HG03159 (cell line): ENCODE data around the gene ABR.
"Not testable (repeated sequence)": the region's sequence is repeated elsewhere in the genome, so short reads cannot be mapped to it uniquely, and the experiment has no call there.

ENCODE experiments used
- ATAC-seq: cut with Tn5 transposase; IDR thresholded peaks from one replicate; pipeline ENCODE4 v1.9.1; 2021; ENCODE audit warnings: mild to moderate bottlenecking, moderate library complexity; ENCODE audit not compliant: unreplicated experiment

Gene ABR

DNA sequence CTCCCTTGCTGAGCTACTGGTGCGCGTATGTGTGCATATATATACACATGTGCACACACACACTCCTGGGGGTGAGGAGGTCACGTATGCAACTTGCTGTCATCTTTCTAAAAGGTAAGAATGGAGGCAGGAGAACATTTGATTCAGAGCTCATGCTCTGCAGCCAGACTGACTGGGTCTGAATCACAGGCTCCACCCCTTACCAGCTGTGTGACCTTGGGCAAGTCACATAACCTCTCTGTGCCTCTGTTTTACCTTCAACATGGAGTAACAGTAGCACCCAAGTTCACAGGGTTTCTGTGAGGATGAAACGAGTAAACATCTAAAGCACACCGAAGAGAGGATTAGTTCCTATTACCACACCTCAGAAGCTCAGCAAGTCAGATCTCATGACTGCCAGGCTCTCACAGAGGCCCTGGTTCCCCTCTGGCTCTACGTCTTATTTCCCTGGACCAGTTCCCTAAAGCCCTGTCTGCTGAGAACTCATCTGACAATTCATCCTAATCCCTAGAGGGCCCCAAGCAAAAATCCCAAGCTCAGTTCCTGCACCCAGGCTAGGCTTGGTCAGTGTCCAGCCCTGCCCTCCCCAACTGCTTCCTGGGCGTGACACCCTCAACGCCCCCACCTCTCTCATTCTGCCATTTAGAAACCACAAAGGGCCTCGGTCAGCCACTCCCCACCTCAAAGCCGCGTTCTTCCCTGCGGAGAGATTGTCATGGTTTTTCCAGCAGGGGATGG is 28.7 kb downstream of the ABR start:
- ATAC-seq: no peak

DNA sequence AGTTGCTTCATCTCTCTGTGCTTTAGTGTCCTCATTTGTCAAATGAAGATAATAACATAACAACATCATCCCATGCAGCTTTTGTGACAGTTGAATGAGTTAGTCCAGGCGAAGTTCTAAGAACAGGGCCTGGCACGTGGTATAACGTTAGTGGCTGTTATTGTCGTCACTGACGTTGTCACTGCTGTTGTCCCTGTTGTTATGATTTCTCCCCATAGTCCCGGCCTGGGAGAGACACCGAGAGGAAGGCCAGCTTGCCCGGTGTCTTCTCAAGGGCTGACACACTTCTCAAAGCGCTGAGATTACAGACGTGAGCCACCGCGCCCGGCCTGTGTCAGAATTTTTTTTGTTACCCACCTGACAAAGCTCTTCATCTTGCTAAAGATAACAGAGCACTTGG is 29.9 kb downstream of the ABR start:
- ATAC-seq: no peak

DNA sequence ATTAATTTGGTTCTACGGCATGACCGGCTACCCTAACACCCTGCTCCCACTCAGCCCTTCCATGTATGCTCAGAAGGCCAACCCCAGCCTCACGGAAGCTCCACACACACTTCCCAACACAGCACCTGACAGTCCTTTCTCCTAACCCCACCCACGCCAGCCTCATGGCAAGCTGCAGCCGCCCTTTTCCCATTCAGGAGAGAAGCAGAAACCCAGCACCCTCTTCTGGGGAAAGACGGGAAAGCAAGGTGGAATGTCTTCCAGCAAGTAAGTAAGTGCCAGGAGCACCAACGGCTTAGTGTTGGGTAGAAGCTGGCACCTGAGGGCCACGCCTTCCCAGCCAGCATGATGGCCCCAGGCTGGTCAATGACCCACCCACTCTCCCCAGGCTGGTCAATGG is 32.1 kb downstream of the ABR start:
- no peak for ATAC-seq

DNA sequence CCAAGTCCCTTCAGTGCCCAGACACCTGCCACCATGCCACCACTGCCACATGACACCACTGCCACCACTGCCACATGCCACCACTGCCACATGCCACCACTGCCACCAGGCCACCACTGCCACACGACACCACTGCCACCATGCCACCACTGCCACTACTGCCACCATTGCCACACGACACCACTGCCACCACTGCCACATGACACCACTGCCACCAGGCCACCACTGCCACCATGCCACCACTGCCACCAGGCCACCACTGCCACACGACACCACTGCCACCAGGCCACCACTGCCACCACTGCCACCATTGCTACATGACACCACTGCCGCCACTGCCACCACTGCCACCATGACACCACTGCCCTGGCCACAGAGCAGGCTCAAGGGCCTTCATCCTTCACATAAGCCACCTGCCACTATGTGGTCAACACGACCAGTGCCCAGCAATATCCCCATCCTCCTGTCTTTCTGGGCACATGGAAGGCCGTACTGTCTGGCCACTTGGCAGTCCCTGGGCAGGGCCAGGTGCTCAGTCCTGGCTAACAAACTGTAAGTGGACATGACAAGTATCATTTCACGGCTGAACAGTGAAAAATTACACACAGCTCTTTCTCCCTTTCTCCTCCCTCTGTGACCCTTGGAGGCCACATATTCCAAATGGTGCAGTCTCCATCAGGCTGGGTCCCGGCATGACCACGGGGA is 33.1 kb downstream of the ABR start:
- ATAC-seq: no peak

DNA sequence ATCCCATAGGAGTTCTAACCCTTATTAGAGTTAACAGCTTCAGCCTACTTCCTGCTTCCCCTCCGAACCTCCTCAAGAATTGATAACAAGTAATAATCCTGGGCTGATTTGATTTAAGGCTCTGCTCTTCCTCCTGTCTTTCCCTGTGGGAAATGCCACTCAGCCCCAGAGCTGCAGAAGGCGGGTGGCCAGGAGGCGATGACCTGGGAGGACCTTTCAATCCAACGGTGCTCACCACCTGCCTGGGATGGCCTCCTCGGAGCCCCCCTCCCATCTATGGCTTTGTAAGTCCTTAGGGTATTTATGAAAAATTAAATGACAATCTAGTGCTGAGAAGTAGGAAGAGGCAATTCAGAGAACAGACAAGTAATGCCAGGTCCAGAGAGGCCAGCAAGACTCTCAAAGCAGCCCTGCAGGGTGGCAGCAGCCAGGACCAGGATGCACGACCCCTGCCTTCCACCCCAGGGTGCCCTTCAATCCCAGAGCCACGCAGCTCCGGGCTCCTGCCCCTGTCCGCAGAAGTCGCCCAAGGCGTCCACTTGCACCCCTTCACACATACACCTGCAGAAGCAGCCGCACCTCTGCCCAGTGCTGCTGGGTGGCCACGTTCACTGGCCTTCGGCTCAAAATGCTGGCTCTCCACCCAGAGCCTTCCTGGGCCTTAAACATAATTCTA is 34.3 kb downstream of the ABR start:
- ATAC-seq: no peak

DNA sequence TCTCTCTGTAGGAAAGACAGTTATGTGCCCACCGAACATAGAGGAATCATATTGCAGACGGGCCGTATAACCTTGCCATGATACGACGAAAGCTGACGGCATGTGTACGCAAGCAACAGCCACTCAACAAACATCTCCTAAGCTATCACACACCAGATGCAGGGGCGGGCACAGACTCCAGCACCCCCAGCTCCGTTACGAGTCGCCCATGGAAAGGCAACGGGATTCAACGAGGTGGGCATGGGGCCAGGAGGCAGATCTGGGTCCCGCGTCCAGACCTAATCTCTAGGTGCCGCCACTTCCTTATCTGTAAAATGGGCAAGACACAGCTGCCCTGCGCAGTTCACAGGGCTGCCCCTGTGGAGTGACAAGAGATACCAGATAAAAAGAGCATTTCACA is 35.6 kb downstream of the ABR start:
- ATAC-seq: no peak

DNA sequence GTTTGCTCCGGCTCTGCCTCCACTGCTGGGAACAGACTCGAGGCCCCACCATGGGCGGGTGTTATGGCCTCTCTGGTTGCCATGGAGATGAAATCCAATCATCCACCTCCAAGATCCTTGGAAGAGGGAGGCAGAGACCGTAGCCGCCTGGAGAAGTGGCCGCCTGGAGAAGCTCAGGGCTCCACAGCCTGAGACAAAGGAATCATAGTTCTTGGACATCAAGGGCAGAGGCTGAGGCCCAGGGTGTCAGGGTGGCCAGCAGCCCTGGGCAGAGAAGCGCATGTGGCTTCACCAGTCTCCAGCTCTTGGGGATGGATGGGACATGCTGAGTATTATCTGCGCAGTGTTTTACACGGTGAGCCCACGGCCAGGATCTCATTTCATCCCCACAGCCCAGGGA is 36.2 kb downstream of the ABR start:
- ATAC-seq: no peak

DNA sequence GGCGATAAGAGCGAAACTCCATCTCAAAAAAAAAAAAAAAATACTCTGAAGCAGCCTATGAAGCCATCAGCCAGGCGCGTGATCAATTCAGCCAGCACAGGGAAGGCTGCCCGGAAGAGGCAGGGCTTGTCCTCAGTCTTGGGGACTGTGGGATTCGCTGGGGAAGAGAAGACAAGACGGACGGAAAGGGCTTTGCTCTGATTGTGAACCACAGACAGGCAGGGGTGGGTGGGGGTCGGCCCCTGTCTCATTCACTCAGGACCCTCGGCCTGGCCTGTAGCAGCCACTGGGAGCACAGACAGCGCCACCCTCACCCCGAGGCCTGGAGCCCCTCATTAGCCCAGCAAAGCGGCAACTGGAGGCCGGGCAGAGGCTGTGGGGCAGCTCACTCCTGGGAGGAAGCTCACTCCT is 37.2 kb downstream of the ABR start:
- ATAC-seq: no peak

DNA sequence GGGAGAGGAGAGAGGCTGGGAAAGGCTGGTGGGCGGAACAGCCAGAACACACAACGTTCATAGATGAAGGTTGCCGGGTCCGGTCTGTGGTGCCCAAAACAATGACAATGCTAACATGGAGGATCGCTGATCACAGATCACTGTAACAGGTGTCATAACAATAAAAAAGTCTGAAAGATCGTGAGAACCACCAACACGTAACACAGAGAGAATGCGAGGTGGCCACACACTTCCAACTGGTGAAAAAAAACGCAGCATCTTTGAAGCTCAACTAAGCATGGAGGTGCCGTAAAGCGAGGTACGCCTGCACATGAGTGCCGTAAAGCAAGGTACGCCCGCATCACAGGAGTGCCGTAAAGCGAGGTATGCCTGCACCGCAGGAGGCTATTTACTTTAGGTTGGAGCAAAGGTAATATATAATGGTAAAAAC is 42.3 kb downstream of the ABR start:
- no peak for ATAC-seq

DNA sequence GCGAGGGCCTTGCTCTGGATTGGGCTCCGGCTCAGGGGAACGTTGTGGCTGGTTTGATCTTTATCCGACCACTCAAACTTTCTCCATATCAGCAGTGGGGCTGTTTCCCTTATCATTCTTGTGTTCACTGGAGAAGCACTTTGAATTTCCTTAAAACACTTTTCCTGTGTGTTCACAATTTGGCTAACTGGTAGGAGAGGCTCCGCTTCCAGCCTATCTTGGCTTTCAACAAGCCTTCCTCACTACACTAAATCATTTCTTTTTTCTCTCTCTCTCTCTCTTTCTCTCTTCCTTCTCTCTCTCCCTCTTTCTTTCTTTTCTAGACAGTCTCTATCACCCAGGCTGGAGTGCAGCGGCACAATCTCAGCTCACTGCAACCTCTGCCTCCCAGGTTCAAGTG is 43.0 kb downstream of the ABR start:
- no peak for ATAC-seq

DNA sequence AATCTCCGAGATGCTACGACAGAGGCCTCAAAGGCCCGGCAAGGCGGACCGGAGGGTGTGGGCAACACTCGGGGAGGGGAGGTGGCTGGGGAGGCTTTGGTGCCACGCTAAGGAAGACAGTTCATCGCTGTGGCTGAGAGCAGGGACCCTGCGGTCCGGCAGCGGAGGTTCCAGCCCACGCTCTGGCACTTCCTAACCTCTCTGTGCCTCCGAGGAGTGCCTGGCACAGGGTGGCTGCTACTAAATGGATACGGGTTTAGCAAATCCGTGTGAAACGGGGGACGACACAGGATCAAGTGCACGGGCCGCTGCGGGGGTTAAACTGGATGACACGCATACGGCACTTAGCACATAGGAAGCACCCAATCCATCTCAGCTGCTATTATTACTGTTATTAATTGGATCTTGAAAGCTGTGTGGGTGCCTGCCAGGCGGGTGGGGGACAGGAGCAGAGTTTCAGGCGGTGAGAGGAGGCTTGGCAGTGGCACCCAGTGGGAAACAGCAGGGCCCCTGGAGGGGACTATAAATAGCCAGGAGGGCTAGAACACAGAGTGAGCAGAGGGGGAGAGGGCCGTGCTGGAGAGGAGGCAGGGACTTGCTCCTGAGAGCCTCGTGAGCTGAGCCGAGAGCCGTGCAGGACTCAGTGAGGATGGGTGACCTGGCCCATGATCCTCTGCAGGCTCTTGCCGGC is 45.0 kb downstream of the ABR start:
- ATAC-seq: no peak

DNA sequence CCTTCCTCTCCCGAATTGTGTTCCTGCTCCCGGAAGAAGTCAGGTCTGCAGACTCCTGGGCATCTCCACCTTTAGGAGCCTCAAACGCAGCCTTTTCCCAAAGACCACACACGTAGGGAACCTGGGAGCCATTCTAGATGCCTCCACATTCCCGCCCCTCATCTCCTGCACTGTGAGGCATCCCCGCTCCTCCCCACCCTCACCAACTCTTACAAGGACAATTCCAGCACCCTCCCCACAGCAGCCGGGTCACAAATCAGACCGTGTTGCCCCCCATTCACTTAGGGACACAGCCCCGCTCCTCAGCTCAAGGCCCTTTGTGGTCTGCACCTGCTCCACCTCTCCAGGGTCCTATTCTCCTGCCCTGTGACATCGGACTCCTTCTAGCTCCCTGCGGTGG is 49.6 kb downstream of the ABR start:
- ATAC-seq: no peak

DNA sequence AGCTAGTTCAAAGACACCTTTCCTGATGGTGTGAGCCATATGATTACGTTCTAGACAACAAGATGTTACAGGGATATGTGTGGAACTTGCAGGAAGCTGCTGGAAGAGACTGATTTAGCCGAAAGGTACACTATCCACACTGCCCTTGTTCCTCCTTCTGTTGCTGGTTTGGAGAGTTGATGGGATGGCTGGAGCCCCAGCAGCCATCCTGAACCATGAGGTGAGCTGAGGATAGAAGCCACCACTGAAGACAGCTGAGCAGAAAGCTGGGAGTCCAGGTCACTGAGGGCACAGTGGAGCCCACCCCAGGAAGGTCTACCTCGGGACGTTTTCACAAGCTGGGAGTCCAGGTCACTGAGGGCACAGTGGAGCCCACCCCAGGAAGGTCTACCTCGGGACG is 51.3 kb downstream of the ABR start:
- not testable (repeated sequence) for ATAC-seq

DNA sequence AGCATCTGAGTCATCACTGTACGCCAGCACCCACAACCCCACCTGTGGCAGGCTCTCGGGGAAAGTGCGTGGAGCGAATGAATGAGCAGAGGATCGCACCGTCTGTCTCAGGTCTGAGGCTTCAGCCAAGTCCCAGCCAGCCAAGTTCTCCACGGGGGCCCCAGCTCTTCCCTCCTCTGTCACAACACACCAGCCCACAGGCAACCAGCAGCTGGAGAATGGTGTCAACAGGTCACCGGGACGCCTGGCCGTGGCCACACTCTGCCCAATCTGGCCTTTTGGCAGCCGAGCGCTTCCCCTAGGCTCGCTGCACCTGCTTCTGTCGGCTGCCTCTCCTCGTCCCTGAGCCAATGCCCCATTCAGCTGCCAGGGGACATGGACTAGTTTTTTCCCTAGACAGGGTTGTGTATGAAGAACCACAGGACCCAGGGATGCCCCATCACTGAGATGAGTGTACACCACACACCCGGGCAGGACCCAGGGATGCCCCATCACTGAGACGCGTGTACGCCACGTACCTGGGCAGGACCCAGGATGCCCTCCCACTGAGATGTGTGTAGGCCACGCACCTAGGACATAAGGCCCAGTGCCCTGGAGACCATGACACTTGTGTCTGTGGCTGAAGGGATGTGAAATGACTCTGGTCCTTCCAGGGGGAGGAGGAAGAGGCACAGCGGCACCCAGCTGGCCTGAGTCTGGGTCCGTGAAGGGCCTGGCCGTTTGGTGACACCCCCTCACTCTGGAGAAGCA is 52.8 kb downstream of the ABR start:
- no peak for ATAC-seq

DNA sequence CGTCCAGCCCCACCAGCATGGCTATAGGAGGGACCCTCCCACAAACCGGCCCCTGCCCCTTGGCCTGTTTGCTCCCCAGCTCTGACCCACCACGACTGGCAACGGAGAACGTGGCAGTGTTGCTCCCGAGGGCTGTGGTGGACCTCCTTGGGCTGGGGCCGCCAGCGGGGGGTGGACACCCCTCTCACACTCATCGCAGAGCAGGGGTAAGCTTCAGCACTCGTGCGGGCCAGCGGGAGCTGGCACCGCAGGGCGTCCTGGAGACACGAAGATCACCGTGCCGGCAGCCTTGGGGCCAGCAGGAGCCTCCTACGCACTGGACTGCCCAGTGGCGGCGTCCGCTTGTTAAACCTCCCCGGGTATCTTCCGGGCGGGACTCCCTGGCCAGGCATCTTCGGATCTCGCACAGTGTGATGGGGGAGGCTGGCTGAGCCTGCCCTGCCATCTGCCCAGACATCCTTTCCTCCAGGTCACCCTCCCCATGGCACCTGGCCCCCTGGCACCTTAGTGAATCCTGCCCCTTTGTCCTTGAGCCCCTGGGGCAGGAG is 53.5 kb downstream of the ABR start:
- ATAC-seq: no peak

DNA sequence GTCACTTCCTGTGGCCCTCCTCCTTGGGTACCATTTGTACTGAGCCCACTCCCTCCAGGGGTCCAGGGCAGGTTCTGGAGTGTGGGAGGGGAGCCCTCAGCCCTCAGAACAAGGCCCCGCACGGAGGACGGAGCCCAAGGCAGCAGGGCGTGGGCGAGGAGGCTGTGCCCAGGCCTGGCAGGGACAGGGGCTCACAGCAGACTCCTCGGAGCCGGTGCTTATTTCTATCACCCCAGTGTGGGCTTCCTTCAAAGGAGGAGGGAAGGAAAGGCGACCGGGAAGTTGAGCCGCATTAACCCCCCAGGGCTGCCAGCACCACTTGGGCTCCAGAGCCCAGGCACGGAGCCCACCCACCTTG is 54.0 kb downstream of the ABR start:
- ATAC-seq: no peak

DNA sequence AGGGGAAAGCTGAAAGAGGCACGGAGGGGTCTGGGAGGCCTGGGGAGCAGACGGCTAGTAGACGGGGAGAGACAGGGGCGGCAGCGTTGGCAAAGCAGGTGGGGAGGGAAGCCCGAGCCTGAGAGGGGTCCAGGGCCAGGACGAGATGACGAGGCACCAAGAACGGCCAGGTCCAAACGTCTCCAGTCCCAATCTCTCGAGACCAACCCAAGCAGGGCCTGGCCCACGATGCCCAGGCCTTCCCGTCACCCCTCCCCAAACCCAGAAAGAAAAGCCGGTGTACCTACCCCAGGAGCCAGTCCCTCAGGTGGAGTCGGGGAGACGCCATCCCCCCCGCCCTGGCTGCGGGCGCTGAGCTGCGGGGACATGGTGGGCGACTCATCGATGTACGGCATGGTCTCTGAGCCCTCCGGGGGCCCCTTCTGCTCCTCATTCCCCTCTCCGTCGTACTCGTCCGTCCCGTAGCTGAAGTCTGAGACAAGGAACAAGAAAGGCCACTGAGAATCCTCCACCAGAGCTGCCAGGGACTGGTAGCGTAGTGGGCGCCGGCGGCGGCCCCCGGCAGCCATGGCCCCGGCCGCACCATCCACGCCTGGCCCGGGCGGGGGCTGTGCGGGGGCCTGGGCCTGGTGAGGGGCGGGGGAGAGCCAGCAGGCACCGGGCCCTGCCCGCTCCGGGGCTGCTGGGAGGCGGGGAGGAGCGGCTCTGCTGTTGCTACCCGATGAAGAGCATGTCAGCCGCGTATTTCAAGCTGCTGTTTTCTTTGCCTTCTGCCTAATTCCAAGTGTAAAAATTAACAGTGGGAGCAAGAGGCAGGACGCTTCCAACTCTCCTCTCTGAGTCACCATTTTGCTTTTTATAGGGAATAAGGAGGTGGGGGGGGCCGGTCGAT is 54.6 kb downstream of the ABR start:
- no peak for ATAC-seq

DNA sequence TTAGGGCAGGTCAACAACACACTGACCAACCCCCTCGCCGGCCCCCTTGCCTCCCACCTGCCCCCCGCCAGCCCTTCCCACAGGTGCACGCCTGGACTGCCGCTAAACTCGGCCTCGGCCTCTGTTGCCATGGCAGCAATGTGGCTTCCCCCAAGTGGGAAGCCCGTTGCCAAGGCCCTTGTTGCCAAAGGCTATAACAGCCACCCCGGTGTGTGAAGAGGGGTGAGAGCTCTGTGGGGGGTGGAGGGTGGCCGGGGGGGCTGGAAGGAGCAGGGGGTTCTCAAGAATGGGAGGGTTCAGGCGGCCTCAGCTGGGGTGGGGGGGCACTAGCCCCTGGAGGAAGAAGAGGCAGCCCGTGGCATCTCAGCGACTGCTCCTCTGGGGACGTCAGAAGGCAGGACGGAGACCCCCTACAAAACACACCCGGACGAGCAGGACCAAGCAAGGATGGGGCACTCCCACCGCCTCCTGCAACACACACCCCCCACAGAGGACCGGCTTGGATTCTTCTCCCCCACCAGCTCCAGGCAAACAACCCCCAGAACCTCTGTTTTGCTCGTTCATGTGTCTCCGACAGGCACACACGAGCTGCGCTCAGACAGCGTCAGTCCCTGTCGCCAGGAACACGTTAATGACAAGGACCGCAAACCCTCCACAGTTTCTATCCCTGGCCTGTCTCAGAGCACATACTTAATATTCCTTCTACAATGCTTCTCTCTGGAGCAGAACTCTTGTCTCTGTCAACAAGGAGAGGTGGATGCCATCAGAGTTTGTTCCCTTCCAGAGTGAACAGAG is 55.7 kb downstream of the ABR start:
- ATAC-seq: no peak

DNA sequence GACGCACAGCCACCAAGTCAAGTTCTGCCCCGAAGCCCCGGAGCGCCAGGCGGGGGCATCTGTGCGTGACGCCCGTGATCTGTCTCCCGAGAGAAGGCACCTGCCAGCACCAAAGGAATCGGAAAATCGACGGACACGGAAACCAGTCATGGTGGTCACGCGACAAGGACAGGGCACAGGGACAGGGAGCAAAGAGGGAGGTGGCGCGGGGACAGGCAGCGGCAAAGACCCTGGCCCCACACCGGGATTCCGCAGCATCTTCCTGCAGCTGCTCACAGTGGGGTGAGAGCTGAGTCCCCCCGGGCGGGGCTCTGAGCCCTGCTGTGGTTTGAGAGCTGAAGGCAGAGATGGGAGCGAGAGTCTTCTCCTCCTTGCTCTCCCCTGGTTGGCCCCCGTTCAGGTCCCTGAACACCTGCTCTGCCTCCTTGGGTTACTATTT is 56.4 kb downstream of the ABR start:
- ATAC-seq: no peak
